NCI-H128 (cell line): ENCODE results near the gene DMRT1.

Experiments used
- DNase-seq: peaks from one replicate; lab custom pipeline; 2025; ENCODE audit not compliant: unreplicated experiment; lab: John Stamatoyannopoulos, UW

Gene DMRT1

DNA sequence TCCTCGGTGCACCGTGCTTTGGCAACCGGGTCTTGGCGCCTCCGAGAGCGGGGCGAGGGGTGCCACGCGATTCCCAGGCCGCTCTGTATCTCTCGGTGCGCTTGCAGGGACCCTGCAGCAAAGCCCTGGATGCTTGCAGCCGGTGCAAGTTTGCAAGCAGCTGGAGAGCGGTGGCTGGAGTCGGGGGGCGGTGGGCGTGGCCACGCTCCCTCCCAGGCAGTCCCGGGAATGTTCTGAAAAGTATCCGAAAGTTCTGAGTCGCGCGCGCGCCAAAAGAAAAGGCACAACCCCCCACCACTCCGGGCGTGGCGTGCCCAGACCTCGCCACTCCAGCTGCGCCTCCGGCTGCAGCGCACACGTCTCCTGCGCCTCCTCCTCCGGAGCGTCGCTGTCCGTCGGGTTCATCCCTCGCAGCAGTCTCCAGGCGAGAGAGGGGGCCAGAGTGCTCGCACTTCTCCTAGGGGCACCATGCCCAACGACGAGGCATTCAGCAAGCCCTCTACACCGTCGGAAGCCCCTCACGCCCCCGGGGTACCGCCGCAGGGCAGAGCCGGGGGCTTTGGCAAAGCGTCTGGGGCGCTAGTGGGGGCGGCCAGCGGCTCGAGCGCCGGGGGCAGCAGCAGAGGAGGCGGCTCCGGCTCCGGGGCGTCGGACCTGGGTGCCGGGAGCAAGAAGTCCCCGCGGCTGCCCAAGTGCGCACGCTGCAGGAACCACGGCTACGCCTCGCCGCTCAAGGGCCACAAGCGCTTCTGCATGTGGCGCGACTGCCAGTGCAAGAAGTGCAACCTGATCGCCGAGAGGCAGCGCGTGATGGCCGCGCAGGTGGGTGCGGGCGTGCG, at the start of gene DMRT1:
Gene DMRT1 (plus strand): TSS at position 327 of the 839 bp plus-strand sequence. CDS start 142 bp downstream, at position 469.
- no peak for DNase-seq

DNA sequence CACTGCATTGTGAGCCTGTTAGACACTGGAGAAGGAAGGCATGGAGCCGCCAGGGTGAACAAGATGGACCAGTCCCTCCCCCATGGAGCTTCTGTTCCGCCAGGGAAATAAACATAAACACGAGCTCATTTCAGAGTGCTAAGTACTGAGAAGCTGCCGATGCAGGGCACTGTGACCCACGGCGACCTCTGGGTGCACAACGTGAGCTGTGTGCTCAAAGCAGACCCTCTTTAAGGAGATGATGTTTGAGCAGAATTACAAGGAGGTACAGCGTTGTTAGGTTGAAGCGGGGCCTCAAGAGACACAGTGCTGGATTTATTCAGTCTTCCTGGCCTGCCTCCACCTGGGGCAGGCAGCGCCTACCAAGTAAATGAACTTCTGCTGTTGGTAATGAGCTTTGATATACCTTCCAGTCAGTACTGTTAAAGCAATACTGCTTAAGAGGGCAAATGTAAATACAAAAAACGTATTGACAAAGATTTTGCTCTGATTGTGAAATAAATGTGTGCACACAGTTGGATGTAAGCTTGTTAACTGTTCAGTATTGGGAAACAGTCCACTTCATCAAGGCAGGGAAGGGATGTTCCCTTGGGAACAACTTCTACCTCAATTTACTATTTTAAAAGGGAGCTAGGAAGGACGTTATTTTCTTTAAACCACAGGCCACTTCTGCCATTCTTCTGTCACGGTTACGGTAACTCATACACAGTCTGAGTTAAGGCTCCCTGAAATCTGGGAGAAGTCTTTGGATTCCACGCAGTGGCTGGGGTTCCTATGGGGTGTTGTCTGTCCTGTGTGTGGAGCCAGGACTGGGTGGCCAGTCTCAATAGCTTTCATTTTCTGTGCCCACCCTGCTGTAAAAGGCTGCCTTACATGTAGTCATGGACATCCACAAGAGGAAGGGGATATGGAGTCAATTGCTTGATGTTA, 48.9 kb upstream of the DMRT1 start:
- DNase-seq = no peak

DNA sequence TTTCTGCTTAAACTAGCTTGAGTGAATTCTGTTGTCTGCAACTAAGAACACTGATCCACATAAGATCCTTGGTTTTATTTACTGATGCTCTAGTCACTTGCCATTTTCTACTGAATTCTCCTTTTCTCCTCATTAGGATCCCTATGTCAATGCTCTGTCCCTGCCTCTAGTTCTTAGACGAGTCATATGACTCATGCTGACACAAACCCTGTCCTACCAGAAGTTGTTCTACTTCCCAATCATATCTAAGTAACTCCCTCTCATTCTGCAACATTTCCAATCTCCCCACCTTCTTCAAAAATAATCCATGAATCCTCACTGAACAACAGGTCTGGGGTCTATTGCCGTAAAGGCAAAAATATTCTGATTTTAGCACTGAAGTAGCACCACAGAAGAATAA, 47.1 kb upstream of the DMRT1 start:
- no peak for DNase-seq

DNA sequence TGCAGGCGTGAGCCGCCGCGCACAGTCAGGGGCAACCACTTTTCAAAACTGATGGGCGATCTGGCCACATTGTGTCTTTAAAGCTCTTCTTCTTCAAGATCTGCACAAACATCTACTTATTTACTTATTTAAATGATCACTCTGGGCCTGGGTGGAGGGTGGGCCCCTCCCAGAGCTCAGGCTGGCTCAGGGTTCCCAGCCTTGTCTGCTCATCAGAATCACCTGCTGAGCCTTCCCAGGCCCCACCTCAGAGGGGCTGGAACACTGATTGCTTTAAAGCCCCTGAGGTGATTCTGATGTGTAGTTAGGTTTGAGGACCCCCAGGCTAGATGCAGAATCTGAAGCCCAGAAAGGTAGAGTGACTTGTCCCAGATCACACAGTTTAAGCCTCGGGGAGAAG, 45.6 kb upstream of the DMRT1 start:
- DNase-seq = no peak

DNA sequence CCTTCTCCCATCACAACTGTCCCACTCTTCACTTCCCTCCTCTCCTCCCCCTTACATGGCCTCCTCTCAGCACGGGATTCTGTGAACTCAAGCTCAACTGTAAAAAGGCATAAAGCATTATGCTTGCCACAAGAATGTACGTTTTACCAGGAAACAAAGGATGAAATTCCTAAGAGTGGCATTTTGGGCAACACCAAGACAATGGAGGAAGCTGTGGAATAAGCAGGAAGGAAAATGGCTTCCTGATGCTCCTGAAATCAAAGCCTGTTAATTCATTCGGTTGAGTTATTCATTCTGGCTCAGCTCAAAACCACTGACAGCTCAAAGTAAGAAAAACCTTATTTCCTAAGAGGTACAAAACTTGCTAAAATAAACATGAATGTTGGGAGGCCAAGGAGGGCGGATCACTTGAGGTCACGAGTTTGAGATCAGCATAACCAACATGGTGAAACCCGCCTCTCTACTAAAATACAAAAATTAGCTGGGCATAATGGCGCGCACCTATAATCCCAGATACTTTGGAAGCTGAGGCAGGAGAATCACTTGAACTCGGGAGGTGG, 40.8 kb upstream of the DMRT1 start:
- DNase-seq = no peak

DNA sequence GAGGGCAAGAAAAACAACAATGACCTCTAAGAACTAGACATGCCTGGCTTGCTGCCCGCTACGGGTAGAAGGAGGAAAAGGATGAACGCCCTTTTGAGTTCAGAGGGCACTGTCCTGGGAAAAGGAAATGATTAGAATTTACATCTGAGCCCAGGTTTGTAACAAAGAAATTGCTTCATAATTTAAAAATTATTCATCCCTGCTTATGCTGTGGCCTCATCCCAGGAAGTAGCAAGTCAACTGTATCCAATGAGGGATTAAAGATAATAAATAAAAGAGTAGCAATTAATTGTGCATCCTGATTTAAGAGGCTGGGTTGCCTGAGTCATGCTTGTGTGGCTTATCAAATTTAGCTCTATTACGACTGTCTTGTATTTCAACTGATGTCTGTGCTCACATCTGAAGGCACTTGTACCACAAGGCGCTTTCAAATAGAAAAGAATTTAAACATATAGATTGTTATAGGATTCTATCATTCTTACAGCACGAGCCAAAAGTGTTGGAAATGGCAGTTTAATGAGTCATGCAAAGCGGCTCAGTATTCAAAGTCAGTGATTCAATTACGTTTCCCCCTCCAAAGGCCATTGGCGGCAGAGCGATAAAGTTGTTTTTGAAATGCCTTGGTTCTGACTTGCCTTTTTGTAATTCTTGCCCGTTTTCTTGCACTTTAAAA, 40.0 kb upstream of the DMRT1 start:
- no peak for DNase-seq

DNA sequence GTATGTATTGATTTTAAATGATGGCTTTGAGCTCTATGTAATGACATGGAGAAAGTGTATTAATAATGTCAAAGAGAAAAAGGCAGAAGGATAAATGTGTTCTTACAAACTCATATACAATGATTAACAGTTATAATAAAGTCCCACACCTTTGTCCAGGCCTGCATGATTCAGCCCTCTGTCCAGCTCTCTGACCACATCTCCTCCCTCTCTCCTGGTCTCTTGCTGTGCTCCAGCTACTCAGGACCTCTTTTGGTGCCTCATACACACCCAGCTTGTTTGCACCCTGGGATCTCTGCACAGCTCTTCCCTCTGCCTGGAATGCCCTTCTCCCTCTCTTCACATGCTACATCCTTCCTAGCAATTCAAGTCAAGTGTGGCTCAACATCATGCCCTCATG, 37.5 kb upstream of the DMRT1 start:
- DNase-seq = no peak

DNA sequence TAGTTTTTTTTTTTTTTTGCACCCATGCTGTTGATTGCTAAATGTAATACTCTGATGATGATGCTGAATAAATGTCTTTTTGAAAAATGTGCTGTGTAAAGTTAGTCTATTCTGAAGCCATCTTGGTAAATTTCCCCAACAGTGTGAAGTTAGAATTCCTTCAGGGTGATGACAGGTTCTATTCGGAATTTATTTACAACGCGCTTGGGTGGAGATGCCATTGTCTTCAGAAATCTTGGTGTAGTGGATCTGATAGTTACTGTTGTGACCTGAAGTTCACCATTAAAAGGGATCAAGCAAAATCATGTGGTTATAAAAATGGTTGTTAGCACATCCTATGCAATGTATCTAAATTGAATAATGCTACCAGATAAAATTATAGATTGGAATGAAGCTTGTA, 36.3 kb upstream of the DMRT1 start:
- DNase-seq = no peak

DNA sequence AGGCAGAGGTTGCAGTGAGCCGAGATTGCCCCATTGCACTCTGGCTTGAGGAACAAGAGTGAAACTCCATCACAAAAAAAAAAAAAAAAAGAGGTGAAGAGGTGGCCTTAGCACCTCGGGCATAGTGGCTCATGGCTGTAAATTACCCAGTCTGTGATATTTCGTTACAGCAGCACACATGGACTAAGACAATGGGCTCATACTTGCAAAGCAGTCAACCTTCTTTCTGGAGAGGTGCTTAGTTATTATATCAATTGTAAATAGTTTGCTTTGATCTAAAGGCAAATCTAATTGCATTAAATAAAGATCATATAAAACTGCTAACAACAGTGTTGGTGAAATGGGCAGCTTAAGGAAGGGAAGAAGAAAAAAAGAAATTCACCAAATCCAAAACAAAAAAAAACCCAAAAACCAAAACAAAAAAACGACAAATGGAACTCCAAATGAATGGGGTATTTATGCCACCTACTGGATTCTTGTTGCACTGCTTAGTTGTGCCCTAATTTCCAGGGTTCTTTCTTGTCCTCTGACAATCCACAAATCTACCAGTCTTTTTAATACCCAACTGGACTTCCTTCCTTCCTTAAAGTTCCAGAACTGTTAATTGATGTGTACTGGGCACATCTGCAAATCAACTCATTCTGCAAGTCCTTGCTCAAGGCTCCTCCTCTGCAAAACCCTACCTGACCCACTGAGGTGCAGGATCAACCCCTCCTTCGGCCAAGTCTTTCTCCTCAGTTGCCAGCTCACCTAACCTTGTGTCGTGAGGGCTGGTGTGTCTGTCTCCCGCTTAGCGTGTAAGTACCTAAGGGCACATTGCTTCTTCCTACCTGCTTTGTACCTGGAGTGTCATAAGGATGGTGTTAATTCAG, 35.0 kb upstream of the DMRT1 start:
- no peak for DNase-seq

DNA sequence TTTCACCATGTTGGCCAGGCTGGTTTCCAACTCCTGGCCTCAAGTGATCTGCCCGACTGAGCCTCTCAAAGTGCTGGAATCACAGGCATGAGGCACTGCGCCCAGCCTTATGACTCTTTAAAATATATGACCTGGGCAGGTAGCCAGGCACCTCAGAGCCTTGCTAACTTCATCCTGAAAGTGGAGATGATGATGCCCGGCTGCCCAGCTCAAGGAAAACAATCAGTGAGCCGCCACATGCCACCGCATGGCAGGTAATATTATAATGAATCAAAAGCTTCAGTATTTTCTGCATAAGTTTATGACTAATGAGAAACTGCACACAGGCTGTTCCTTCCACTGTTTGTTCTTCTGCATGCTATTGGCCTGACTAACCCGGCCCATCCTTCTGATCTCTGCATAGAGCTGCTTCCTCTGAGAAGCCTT, 30.4 kb upstream of the DMRT1 start:
- DNase-seq = no peak

DNA sequence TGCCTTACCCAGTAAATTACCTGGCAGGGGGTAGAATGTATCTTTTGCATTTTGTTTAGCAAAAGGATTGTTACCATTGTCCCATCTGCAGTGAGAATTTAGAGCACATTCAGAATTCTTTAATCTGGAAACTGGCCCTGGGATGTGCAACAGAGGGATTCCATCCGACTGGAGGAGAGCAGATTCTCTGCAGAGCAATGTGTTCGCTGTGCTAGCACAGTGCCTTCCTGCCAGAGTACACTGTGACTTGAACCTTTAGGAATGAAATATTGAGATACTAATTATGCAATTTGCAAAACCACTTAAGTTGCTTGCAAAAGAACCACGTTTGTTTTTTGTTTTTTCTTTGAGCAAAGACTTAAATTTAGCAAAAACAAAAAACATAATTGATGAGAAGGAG, 22.5 kb upstream of the DMRT1 start:
- no peak for DNase-seq

DNA sequence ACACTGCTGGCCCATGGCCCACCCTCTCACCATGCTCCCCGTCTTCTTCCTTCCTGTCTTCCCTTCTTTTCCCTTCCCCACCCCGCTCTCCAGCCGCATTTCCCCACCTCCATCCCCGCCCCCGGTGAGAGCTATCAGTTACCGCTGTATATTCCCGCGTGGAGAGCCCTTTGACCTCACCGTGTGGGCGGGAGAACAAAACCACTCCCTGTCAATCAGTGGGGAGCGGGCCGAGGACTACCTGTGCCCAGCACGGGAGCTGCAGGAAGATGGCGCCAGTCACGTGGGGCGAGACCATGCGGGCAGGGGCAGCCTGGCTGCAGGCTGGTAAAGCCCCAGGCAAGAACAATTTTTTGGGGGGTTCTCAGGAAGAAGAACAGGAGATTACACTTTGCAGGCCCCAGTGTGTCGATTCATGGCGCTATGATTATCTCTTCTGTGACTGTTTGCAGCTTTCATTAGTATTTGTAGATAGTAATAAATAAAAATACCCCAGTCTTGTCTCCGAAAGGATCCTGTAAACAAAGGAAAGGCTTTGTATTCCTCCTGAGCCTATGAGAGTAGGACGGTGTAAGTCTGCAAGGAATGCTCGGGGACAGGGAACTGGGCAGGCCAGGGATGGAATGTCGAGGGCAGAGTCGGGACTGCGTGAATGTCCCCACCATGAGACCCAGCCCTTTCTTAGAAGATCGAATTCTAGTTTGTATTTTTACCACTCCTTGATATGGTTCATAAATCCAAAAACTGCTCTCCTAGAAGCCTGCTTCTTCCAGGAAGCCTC, 14.8 kb upstream of the DMRT1 start:
- DNase-seq = no peak

DNA sequence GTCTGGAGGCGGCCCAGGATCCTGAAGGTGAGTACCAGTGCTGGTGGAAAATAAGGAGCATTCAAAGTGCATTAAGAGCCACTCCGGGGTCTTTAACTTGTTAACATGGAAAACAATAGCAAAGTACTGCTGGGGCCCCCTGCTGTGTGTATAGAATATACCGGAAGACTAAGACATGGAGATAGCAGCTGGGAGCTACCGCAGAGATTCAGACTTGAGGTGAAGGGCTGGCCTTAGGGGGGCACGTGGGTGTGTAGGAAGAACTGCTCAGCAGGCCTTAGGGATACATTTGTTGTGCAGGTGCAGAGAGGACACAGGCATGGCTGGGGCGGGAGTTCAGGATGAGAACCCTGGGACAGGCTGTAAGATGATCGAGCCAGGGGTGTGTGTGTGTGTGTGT, 1.2 kb upstream of the DMRT1 start:
- DNase-seq = no peak

DNA sequence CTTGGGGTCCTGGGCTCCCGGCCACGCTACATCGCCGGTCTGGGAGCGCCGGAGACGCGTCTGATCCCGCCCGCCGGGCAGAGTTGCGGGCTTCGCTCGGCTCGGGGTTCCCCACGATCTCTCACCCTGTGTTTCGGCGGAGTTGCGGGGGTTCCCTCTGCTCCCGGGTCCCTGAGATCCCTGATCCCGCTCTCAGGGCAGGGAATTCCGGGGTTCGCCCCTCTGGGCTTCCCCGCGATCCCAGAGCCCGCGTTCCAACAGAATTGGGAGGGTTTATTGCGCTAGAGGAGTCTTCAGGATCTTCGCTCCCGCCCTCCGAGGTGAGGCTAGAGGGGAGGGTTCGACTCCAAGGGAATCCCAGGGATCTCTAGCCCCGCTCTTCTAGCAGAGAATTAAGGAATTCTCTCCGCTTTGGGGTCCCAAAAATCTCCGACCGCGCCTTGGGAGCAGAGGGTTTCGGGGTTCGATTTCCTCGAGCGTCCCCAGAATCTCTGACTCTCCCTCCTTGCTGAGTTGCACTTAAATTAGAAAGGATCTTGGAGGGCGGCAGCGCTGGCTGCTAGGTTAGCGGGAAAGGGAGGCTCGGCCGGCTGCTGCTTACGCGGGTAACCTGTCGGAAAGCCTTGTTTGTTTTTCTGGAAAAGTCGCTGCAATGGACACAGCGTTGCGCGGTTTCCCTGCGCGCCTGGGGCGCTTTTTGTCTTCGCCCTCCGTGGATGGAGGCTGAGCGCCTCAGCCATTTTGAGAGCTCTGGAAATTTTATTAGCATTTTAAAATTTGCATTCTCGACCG, 1.3 kb downstream of the DMRT1 start:
- no peak for DNase-seq

DNA sequence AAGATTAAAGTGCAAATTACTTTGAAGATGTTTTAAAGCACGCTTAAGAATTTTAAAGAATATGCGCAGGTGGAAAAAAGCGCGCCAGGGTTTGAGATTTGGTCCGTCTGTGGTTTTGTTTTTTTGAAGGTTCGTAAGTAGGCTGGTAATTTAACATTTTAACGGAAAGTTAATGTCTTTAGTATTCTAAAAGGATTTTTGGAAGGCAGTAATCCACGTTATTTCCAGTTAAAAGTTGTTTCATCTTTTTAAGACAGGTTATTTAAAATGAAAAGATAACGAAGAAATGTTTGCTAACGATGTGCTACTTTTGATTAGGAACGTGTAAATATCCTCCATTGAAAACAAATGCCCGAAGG, 1.9 kb downstream of the DMRT1 start:
- no peak for DNase-seq

DNA sequence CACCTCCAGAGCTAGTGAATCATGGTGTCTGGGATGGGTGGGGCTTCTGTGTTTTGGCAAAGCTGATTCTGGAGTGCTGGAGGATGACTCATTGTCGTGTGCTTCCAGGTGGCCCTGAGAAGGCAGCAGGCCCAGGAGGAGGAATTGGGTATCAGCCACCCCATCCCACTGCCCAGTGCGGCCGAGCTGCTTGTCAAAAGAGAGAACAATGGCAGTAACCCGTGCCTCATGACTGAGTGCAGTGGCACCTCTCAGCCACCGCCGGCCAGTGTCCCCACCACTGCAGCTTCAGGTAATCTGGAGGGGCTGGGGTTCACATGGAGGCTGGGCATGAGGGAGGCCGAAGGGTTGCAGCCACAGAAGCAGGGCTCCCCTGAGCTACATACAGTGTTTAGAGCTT, 5.4 kb downstream of the DMRT1 start:
- DNase-seq = no peak

DNA sequence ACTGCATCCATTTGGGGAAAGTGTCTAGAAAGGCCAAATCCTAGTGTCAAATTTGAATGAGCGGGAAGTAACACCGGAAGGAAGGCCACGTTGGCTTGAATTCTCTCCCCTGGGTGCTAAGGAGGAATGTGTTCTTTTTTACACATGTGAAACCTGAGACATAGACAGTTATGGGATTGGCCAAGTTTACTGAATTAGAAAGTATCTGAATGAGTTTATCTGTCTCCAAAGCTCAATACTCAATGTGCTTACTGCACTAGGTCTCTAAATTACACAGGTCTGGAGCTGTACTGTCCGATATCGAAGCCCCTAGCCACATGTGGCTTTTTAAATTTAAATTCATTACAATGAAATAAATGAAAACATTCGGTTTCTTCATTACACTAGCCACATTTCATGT, 6.0 kb downstream of the DMRT1 start:
- no peak for DNase-seq

DNA sequence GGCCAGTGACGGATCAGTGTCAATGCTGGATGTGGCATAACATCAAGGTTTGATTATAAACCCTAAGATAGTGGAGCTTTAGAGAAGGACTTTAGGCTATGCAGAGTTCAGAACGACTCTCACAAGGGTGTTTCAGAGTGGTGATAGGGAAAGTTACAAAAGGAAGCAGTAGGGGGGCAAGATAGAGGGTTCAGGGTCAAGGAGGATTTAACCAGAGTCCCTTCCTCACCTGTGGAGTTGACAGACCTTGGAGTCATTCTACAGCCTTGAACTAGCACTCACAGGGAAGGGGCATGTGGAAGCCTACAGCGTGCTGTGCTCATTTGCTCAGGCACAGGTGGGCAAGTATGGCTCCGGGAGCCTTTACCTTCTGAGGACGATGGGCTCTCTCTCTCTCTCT, 7.9 kb downstream of the DMRT1 start:
- no peak for DNase-seq

DNA sequence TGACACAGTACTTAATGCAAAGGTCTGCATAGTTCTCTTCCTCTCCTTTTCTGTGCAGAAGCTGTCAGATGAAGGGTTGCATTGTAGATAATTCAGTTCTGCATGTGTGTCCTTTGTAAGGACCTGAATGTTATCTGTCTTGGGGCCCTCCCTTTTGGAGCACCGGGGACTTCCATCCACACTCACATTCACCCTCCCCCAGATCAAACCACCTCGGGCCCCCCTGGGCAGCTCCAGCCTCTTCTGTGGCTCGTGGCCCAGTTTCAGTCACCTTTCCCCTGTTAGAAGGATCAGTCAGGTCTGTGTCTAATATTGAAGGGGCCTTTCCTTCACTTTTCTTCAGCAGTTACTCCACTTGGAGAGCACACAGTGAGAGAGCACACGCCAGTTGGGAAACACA, 11.0 kb downstream of the DMRT1 start:
- DNase-seq = no peak
